Choroid plexus epithelial cell (primary cell): ENCODE results near the gene MRPL37.

Experiments used
- DNase-seq: peaks from one replicate; pipeline ENCODE4 v3.0.0-alpha.2; 2010; ENCODE audit warnings: low read depth
- H3K4me3 ChIP-seq: 2 replicates; pipeline ENCODE4 v1.5.1; 2011; ENCODE audit warnings: low read depth, mild to moderate bottlenecking, control low read depth, low read length, moderate library complexity
- CTCF ChIP-seq: conservative IDR thresholded peaks from 2 replicates; pipeline ENCODE4 v1.5.1; 2011; ENCODE audit warnings: low read depth, mild to moderate bottlenecking, control low read depth, inconsistent platforms, low read length, moderate library complexity

Gene MRPL37

GRCh38 chr1:54247863-54248515, 48.0 kb downstream of the MRPL37 start:
- H3K4me3 ChIP-seq = no peak overlapping the region
- no peak for TF ChIP-seq CTCF
- no peak for DNase-seq

- DNase-seq = peak; percentile 15
- H3K4me3 ChIP-seq = no peak overlapping the region
- no peak for TF ChIP-seq CTCF
Measured at GRCh38 chr1:54248966-54249365, 49.0 kb downstream of the MRPL37 start.

- no peak for TF ChIP-seq CTCF
- DNase-seq = peak; percentile 70
- H3K4me3 ChIP-seq = no peak overlapping the region
Measured at GRCh38 chr1:54249819-54250435, 50.0 kb downstream of the MRPL37 start.

GRCh38 chr1:54250670-54251069, 50.7 kb downstream of the MRPL37 start:
- TF ChIP-seq CTCF = no peak
- no peak for DNase-seq
- H3K4me3 ChIP-seq = no peak overlapping the region

- no peak overlapping the region for H3K4me3 ChIP-seq
- no peak for TF ChIP-seq CTCF
- DNase-seq = no peak
Measured at GRCh38 chr1:54252371-54252936, 52.5 kb downstream of the MRPL37 start.

- no peak for TF ChIP-seq CTCF
- DNase-seq = peak; percentile 92
Measured at GRCh38 chr1:54253480-54253879, 53.5 kb downstream of the MRPL37 start.

More at GRCh38 chr1:54253480-54253879, 53.5 kb downstream of the MRPL37 start:
- H3K4me3 ChIP-seq = no peak overlapping the region
